Endothelial cell (in vitro differentiated cells): Measurements from ENCODE around the gene GGT5. TPM values are rescaled to one million over a fixed set of nuclear protein-coding genes. Genes with fewer than 3 reads are reported as not detected.
"Not testable (repeated sequence)": the region's sequence is repeated elsewhere in the genome, so short reads cannot be mapped to it uniquely, and the experiment has no call there.

Experiments used
- DNase-seq: peaks from one replicate; pipeline ENCODE4 v3.0.0; 2021; ENCODE audit warnings: low spot score
- H3K27ac Mint-ChIP-seq: one replicate; pipeline ENCODE4 v1.8.0; 2021; ENCODE audit warnings: mixed read lengths, inconsistent platforms; ENCODE audit not compliant: unreplicated experiment
- H3K27me3 Mint-ChIP-seq: one replicate; pipeline ENCODE4 v1.8.0; 2021; ENCODE audit warnings: mild to moderate bottlenecking, moderate library complexity, mixed read lengths, inconsistent platforms; ENCODE audit not compliant: unreplicated experiment
- H3K36me3 Mint-ChIP-seq: one replicate; pipeline ENCODE4 v1.8.0; 2021; ENCODE audit warnings: mild to moderate bottlenecking, low read depth, mixed read lengths, inconsistent platforms; ENCODE audit not compliant: unreplicated experiment
- H3K4me1 Mint-ChIP-seq: one replicate; pipeline ENCODE4 v1.8.0; 2021; ENCODE audit warnings: mild to moderate bottlenecking, mixed read lengths, inconsistent platforms; ENCODE audit not compliant: unreplicated experiment
- H3K4me3 Mint-ChIP-seq: one replicate; pipeline ENCODE4 v1.8.0; 2021; ENCODE audit warnings: mild to moderate bottlenecking, mixed read lengths, inconsistent platforms; ENCODE audit not compliant: unreplicated experiment
- H3K9me3 Mint-ChIP-seq: one replicate; pipeline ENCODE4 v1.8.0; 2021; ENCODE audit warnings: mixed read lengths, inconsistent platforms; ENCODE audit not compliant: unreplicated experiment
- CTCF ChIP-seq: fragments of 200-600 bp; sonication (generic); IDR thresholded peaks from one replicate; pipeline ENCODE4 v1.5.0; 2021; ENCODE audit warnings: antibody characterized with exemption; ENCODE audit not compliant: unreplicated experiment
- total RNA-seq: library from RNA; stranded (reverse); fragmentation: NEBNext Ultra II Directional; extraction: Animal tissue kit (Norgen Biotek cat#: 25700); gene quantifications from one replicate; pipeline ENCODE4 v1.2.1, GENCODE V29; 2021; ENCODE audit not compliant: unreplicated experiment

Gene GGT5
- total RNA-seq, 1 donor from 2014 or later: 1.6 TPM

- H3K27ac Mint-ChIP-seq, H3K9me3 Mint-ChIP-seq, H3K36me3 Mint-ChIP-seq, H3K4me1 Mint-ChIP-seq, DNase-seq, H3K4me3 Mint-ChIP-seq, H3K27me3 Mint-ChIP-seq: not testable (repeated sequence)
Observed at GRCh38 chr22:24256136-24256535, 11.3 kb upstream of the GGT5 start.

- not testable (repeated sequence) for H3K4me1 Mint-ChIP-seq, DNase-seq, H3K4me3 Mint-ChIP-seq, H3K27ac Mint-ChIP-seq, H3K36me3 Mint-ChIP-seq, H3K27me3 Mint-ChIP-seq, H3K9me3 Mint-ChIP-seq
Observed at GRCh38 chr22:24253126-24253525, 8.2 kb upstream of the GGT5 start.

GRCh38 chr22:24251286-24251685, 6.4 kb upstream of the GGT5 start:
- H3K36me3 Mint-ChIP-seq, H3K27me3 Mint-ChIP-seq, H3K27ac Mint-ChIP-seq, H3K4me1 Mint-ChIP-seq, DNase-seq, H3K4me3 Mint-ChIP-seq, H3K9me3 Mint-ChIP-seq: not testable (repeated sequence)

- H3K9me3 Mint-ChIP-seq, H3K36me3 Mint-ChIP-seq, DNase-seq, H3K4me1 Mint-ChIP-seq, H3K4me3 Mint-ChIP-seq, H3K27ac Mint-ChIP-seq, H3K27me3 Mint-ChIP-seq: not testable (repeated sequence)
Observed at GRCh38 chr22:24249413-24249812, 4.5 kb upstream of the GGT5 start.

- H3K4me3 Mint-ChIP-seq, H3K9me3 Mint-ChIP-seq, H3K27me3 Mint-ChIP-seq, H3K27ac Mint-ChIP-seq, H3K36me3 Mint-ChIP-seq, H3K4me1 Mint-ChIP-seq, DNase-seq: not testable (repeated sequence)
Observed at GRCh38 chr22:24248611-24249010, 3.7 kb upstream of the GGT5 start.

- Mint-ChIP-seq H3K27me3 (peaks cover 3% of the 10 kb centered on the region), H3K36me3 (no peaks in the 10 kb centered on the region), H3K4me1 (peaks cover 15% of the 10 kb centered on the region)
Observed at GRCh38 chr22:24247564-24248344, 2.9 kb upstream of the GGT5 start.

GRCh38 chr22:24247011-24247507, 2.2 kb upstream of the GGT5 start:
- H3K4me3 Mint-ChIP-seq: no peak overlapping the region
- DNase-seq: no peak
- H3K4me1 Mint-ChIP-seq: peaks cover 20% of the 10 kb centered on the region
- H3K27me3 Mint-ChIP-seq: peaks cover 5% of the 10 kb centered on the region
- TF ChIP-seq CTCF: no peak
- H3K27ac Mint-ChIP-seq: no peak overlapping the region
- no peaks in the 10 kb centered on the region for H3K9me3 Mint-ChIP-seq
- H3K36me3 Mint-ChIP-seq: no peaks in the 10 kb centered on the region

More at GRCh38 chr22:24247564-24248344, 2.9 kb upstream of the GGT5 start:
- no peak overlapping the region for H3K27ac Mint-ChIP-seq
- no peaks in the 10 kb centered on the region for H3K9me3 Mint-ChIP-seq
- TF ChIP-seq CTCF: peak; percentile 66
- peak; percentile 90 for DNase-seq
- no peak overlapping the region for H3K4me3 Mint-ChIP-seq

- DNase-seq, H3K27ac Mint-ChIP-seq, H3K27me3 Mint-ChIP-seq, H3K4me3 Mint-ChIP-seq, H3K9me3 Mint-ChIP-seq, H3K36me3 Mint-ChIP-seq: not testable (repeated sequence)
- peaks cover 26% of the 10 kb centered on the region for H3K4me1 Mint-ChIP-seq
Observed at GRCh38 chr22:24245584-24246561, 991 bp upstream of the GGT5 start.
